SIG-M5 (cell line): Measurements from ENCODE around the gene ISYNA1.

ENCODE experiments used
- DNase-seq: peaks from one replicate; lab custom pipeline; 2025; lab: John Stamatoyannopoulos, UW

Gene ISYNA1

DNA sequence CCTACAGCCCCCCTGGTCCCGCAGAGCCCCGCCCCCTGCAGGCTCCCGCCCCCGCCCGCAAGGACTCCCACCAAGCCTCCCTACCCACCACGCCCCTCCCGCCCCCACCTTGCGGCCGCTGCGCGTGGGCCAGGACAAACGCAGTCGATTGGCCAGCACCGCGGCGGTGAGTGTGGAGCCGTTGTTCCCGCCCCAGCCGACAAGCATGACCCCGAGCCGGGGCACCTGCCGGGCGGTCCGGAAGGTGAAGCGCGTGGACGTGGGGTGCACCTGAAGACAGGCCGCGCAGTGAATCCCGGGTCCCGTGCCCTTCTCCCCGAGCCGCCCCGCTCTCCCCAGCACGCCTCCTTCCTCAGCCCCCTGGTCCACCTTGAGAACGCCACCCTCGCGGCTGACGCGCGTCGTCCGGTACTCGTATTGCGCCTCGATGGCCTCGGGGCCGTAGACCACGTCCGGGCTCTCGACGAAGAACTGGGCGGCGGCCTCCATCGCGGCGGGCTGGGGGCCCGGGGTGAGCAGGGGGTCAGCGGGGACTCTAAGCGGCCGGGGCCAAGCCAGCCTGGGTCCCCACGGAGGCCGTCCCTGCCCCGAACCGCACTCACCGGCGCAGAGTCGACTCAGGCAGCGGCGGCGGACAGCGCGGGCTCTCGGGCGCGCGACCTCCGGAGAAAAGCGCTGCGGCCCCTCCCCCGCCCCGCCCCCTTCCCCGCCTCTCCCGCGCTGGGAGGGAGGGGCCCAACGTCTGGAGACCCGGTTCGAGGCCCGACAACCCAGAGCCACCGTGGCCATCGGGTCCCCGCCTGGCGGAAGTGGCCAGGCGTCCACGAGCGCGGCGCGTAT, at the start of gene ISYNA1:
TSS of gene ISYNA1 (minus strand) at position 643 of the 840 bp plus-strand sequence. CDS start at position 489, 154 bp downstream.
- DNase-seq: no peak

DNA sequence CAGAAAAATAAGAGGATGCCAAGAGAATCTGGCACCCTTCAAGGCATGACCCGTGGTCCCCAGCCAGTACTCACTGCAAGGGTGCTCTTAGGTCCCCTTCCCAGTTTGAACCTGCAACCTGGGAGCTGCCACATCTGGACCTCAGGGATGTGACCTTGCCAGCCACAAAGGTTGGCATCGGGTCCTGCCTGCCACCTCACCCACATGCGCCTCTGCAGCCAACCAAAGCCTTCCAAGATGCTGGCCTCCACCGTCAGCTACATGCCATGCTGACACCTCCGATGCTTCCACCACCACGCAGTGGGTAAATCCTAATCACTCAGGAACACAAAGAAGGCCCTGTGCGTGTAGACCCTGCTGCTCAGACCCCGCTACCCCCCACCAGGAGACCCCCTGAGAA, 48.8 kb upstream of the ISYNA1 start:
- DNase-seq: no peak

DNA sequence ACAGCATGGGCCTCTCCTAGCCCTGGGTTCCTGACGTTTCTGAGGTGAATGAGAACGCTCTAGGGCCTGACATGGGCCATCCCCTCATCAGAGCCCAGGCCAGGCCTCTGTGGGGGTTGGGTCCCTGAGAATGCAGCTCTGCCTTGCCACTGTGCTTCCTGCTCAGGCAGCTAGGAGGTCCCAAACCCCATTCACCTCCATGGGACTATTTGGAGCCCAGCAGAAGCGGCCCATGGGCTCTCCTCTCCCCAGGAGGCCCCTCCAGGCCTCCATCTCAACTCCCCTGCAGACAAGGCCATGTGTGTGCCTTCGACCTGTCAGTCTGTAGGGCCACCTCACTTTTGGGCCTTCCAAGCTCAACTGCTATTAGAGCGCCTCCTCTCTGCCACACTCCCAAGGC, 47.1 kb upstream of the ISYNA1 start:
- no peak for DNase-seq

DNA sequence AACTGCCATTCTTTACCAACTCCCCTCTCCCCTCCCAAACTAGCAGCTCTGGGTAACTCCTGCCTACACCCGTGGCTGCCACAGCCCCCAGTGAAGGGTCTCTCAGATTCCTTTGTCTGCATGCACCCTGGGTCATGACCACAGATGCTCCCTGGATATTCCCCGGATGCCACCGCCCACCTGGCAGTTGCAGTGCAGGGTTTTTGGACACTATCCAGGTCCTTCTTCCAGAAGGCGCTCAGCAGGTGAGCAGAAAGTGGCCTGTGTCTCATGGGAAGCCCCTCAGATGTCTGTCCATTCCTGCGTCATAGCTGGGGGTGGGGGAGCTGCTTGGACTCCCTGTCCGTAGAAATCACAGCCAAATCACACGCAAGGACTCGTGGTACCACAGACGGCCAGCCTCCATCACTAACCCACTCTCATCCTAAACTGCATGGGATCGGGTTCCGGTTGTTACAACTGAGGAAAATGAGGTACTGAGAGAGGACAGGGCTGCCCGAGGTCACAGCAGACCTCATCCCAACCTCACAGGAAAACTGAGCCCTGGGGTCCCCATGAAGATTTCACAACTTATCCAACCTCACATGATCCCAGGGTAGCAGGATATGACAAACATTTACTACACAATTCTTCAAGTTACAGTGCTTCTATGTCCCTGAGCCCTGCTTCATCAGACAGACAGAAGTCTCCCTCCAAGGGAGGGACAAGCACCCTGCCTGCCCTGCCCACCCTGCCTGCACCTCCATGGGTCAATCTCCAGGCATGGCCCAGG, 45.4 kb upstream of the ISYNA1 start:
- no peak for DNase-seq

DNA sequence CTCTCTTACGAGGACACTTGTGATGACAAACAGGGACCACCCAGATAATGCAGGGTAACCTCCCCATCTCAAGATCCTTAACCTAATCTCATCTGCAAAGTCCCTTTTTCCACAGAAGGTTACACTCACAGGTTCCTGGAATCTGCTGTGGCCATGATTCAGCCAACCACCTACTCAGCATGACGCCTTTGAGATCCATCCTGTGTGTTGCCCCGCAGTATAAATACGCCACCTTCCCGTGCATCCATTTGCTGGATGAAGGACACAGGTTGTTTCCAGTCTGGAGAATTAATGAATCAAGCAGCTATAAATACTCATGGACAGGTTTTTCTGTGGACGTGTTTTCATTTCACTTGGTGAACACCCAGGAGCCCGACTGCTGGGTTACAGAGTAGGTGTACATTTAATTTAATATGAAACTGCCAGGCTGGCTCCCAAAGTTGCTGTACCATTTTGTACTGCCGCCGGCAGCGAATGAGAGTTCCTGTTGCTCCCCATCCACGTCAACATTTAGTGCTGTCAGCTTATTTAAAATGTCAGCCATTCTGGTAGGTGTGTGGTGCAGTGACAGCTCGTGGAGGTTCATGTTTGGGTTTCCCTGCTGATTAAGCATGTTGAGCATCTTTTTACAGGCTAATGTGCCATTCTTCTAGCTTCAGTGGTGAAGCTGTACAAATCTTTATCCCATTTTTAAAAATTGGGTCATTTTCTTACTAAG, 43.7 kb upstream of the ISYNA1 start:
- no peak for DNase-seq

DNA sequence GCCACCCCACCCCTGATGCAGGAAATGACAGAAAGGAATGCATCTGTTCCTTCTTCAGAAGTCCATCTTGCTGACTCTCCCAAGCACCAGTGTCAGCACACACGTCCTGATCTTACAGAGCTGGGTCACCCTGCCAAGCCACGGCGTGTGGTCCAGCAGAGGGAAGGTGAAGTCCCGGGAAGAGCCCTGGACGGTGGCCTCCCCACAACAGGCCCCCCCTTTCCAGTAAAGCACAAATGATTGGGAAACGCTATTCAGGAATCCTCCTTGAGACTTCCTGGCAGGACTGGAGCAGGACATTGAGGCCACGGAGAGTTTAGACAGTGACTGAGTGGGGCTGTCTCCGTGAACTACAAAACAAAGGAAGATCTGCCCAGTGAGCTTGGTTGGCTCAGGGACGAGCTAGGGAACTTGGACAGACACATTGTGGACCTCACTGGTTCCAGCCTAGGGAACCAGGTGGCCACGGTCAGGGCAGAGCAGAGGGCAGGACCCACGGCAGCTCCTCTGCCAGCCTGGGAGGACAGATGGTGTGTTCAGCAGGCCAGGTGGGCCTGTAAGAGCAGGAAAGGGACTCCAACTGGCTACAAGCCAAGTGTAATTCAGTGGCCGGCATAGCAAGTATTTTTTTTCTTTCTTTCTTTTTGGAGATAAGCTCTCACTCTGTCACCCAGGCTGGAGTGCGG, 42.2 kb upstream of the ISYNA1 start:
- no peak for DNase-seq

DNA sequence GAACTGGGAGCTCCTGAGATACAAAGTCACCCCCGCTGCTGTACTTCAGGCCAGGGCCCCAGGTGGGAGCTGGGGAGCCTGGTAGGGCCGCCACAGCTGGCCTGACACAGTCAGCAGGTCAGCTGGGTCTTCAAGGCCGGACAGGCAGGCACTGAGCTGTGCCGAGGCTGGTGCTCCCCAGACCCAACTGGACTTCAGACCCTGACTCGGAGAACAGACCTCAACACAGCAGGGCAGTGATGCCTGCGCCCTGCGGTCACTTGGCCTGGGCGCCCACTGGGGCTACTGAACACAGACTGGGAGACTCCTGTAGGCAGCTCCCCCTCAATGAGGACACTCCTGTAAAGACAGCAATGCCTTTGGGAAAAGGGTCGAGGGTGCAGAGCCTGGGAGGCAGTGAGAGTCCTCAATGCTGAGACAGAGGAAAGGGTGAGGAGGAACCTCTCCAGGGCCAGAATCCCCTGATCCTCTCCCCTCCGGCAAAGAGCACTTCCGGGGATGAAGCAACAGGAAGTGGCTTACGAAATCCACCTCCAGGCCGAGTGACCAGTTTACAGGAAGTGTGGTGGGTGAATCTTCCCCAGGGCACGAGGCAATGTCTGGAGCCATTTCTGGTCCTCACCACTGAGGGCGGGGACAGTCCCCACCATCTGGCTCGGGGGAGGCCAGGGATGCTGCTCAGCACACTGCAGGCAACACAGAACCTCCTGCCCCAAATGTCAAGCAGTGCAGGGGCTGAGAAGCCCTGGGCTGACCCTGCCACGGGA, 40.8 kb upstream of the ISYNA1 start:
- DNase-seq: no peak

DNA sequence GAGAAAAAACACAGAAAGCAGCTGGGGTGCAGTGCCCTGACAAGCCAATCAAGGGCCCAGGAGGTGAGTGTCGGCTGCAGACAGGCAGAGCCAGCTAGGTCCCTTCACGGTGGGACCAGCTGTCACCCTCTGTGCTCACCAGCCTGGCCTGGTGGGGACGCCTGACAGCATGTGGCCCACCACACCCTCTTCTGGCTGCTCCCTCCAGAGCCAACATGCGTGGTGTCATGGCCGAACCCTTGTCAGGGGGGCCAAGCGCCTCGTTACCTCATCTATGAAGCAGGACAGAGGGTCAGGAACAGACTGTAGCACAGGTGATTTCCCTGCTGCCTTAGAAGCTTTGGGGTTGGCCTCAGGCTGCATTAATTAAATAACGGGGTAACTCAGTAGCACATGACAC, 40.0 kb upstream of the ISYNA1 start:
- DNase-seq: no peak

DNA sequence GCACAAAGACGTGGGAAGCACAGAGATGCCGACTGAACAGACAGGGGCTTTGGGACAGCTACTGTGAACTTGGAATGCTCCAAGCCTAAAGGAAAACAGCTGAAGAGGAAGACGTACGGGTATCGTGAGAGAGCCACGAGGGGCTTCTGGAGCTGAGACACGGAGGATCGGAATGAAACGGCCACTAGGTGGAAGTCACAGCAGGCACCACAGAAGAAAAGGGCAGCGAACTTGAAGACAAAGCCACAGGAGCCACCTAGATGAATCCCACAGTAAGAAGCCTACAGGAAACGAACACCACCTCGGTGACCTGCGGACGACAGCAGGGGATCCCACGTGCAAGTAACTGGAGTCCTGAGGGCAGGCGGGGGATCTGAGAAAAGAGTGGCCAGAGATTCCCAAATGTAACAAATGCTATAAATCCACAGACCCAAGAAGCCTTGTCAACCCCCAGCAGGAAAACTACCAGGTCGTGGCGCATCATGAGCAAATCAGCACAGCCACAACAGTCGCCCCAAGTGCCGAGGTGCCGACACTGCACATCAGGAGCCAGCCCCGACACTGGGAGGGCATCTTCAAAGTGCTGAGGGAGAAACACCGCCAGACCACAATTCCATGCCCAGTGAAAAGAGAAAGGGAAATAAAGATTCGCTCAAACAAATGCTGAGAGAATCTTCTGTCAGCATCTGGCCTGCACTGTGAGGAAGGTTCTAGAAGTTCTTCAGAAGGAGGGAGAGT, 39.3 kb upstream of the ISYNA1 start:
- no peak for DNase-seq

DNA sequence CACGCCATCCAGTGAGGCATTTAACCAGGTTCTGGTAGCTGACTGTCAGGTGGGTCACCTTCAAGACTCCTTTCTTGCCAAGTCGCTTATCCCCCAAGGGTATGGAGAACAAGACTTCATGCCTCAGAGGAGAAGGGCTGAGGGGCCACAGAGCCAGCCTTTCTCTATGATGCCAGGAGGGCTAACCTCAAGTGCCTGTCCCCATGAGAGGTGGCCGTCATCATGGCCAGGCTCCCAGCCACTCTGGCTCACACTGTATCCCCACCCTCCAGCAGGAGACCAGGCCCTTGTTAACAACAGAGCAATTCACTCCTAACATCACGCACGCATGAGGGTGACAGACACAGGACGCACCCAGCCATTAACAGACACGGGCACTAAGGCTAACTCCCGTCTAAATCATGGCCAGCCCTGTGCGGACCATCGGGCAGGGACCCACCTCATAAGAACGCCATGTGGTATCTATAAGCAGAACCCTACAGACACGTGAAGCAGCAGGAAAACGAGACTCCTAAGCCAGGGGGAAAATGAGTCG, 38.6 kb upstream of the ISYNA1 start:
- no peak for DNase-seq

DNA sequence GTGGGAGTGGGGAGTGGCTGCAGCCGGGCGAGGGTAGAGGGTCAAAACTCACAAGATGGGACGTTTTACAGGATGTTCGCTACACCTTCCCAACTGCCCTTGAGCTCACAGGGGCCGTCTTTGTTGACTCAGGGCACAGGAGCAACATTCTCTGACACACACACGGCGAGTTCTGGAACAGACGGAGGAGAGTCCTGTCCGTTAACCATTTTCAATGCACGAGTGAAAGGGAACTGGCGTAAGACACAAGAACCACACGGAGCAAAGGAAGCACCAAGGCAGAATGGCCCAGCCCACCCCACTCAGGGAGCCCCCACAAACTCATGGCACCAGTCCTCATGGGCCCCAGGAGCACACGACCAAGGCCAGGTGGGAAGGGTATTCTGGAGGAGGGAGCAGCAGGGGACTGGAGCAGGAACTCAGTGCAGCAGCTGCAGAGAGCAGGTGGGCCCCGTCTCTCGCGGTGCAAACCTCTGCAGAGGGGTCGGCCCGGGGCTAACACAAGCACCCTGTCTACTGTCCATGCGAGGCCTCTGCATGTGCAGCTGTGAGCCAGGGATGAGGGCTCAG, 37.9 kb upstream of the ISYNA1 start:
- DNase-seq: no peak

DNA sequence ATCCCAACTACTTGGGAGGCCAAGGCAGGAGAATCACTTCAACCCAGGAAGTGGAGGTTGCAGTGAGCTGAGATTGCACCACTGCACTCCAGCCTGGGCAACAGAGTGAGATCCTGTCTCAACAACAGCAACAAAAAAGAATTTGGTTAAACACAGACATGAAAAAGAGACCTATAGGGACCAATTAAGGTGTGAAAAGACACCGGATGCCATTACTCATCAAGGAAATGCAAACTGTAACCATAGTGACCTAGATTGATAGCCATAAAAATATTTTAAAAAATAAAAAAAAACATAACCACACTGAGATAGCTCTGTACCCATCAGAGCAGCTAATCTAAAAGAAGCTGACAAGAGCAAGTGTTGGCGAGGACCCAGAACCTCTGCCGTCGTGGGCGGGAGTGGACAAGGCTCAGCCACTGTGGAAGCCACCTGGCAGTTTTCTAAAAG, 37.1 kb upstream of the ISYNA1 start:
- DNase-seq: no peak

DNA sequence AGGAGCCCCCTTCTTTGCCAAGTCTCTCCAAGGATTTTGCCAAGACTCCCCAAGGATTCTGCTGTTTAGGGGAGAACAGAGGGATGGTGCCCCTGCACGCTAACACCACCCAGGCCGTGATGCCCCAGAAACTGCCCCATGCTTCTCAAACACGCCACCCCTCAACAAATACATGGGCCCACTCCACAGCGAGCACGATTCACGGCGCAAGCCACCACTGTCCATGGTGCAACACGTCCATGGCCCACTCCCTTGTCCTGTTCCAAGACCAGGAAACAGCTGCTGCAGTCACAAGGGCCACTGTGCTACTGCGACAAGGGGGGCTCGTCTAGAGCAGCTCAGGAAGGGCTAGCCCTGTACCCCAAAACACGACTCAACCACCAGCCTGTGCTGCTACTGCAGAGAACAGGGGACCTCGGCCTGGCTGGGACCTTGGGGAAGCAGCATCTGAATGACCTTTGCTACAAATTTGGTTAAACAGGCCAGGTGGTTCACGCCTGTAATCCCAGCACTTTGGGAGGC, 36.5 kb upstream of the ISYNA1 start:
- no peak for DNase-seq

DNA sequence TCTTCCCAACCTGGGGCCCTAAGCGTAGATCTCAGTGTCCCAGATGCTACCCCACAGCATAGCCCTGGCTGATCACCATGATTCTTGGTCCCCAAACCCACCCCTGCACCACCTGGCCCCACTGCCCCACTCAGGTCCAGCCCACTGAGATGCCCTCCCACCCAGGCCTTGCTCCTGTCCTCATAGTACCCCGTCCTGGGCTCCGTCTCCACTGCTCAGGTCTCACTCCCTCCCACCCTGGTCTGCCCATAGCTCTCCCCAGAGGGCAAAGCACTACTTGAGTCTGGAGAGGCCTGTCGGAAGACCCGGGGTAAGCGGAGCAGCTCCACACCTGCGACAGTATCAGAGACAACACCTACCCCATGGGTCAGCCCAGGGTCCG, 35.8 kb upstream of the ISYNA1 start:
- no peak for DNase-seq

DNA sequence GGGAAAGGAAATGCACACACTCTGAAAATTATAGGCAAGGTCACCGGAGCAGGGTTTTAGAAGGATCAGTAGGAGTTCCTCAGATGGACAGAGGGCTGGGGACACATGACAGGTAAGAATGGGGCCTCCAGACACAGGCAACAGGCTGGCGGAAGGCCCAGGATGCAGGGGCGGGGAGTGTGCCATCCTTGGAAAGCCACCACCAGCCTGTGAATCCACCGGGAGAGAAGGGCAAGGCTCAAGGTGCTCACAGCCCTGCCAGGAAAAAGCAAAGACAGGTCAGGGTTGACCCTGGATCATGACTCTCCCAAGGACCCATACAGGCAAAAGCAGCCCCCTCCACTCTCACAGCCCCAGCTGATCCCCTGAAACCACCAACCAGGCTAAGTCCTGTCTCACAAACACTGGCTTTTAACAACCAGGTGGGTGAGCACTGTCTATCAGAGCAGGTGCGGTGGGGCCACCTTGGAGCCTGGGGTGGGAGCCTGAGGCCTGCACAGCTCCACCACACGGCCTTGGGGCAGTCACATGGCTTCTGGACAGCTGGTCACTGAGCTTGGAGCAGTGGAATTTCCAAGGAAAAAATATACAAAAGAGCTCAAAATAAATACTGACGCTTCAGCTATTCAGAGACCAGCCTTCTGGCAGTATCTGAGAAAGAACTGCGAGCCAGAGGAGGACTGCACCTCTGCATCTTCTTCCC, 35.2 kb upstream of the ISYNA1 start:
- no peak for DNase-seq

DNA sequence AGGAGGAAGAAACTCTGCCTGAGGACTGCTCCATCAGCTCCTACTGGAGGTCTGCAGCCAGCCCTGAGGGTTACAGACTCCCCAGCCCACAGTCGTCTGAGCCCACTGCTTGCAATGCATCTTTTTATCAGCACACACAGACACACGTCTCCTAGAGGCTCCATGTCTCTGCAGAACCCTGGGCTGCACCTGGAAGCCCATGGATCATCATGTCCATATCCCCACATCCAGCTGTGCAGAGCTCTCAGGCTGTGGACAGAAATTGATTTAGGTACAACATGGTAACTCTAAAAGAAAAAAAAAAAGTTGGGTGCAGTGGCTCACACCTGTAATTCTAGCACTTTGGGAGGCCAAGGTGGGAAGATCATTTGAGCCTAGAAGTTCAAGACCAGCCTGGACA, 32.9 kb upstream of the ISYNA1 start:
- DNase-seq: no peak

DNA sequence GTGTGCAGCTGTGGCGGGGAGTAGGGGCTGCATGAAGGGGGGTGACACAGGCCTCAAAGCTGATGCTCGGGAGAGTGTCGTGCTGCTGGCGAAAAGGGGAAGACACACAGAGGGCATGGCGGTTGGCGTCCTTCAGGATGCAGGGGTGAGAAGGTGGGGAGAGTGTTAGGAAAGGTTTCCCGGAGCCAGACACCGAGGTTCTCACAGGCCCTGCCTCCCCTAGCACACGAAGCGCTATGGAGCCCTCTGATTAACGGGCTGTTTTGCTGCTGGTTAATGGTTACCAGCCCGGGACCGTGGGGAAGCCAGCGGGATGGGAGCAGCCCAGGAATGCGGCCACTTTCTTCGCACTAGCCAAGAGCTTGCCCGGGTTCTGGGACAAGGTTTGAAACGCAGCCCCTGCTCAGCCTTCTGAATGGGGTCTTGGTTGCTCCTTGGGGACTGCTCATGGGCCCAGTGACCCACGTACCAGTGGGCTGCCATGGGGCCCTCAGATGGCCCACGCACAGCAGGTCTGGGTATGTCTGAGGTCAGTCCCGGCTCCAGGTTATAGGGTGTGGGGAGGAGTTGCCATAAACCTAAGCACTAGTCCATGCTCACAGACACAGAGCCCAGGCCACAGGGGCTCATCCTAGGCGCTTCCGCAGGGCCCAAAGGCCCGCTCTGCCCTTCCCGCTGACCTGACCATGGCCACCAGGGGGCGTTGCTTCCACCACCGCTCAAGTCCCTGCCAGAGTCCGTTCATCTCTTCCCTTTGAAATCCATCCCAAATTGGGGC, 31.3 kb upstream of the ISYNA1 start:
- no peak for DNase-seq

DNA sequence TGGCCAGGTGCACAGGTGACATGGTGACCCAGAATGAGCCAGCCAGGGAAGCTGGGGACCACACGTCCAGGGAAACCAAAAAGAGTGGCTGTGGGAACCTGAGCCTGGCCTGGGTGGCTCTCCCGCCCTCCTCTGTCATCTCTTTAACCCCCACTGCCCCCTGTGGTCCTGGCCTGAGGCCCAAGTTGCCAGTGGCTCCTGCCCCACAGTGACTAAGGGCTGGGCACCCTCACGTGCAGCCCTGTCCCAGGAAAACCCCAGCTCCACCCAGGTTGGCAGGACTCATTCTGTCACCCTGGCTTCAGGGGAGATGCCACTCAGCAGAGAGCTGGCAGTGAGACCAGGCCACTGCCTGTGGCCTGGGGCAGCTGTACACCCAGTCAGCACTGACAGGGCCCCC, 30.6 kb upstream of the ISYNA1 start:
- DNase-seq: no peak
